IMR-90 (cell line): ENCODE data around the gene KAT7. TPM values are rescaled to one million over a fixed set of nuclear protein-coding genes. Genes with fewer than 3 reads are reported as not detected.
A peak's percentile ranks its signal among the peaks of the same experiment; 100 is the strongest.

ENCODE experiments used
- ATAC-seq: fragments of 200-7000 bp; cut with Tn5 transposase; 2 replicates; pipeline ENCODE4 v1.9.1; 2020; ENCODE audit warnings: low read depth, mild to moderate bottlenecking, moderate library complexity
- BruUV-seq: library from RNA; stranded (reverse); fragments of 400-500 nt; replicated peaks from 2 replicates; lab custom pipeline; 2021; lab: Mats Ljungman, UMichigan
- CTCF ChIA-PET: fragments of 300-600 bp; formaldehyde crosslinking; extraction: SDS; loops from one replicate; lab custom pipeline; 2021; ENCODE audit warnings: antibody characterized with exemption; lab: Yijun Ruan, JAX
- POLR2A ChIA-PET: fragments of 300-600 bp; sonication (Branson Sonifier 250); formaldehyde crosslinking; loops from one replicate; lab custom pipeline; 2022; ENCODE audit warnings: antibody characterized with exemption; ENCODE audit not compliant: unreplicated experiment; lab: Charles Lee
- DNase-seq: peaks from one replicate; pipeline ENCODE4 v3.0.0; 2013
- H2AFZ ChIP-seq: replicated peaks from 2 replicates; pipeline ENCODE3; 2013; ENCODE audit warnings: low read length, mild to moderate bottlenecking; ENCODE audit not compliant: poor library complexity
- H2AK5ac ChIP-seq: 2 replicates; pipeline ENCODE4 v1.6.1; 2013; ENCODE audit warnings: low read depth, low read length, inconsistent platforms
- H2AK9ac ChIP-seq: replicated peaks from 2 replicates; pipeline ENCODE3; 2013; ENCODE audit warnings: mild to moderate bottlenecking, low read depth, low read length, moderate library complexity; ENCODE audit not compliant: poor library complexity
- H2BK120ac ChIP-seq: 2 replicates; pipeline ENCODE4 v1.6.1; 2013; ENCODE audit warnings: low read depth, low read length, inconsistent platforms
- H2BK15ac ChIP-seq: 3 replicates; pipeline ENCODE4 v1.6.1; 2013; ENCODE audit warnings: low read depth, low read length, inconsistent platforms
- H2BK20ac ChIP-seq: 2 replicates; pipeline ENCODE4 v1.6.1; 2013; ENCODE audit warnings: low read depth, mild to moderate bottlenecking, inconsistent platforms, low read length, moderate library complexity
- H2BK5ac ChIP-seq: 2 replicates; pipeline ENCODE4 v1.6.1; 2013; ENCODE audit warnings: mild to moderate bottlenecking, low read depth, low read length, inconsistent platforms; ENCODE audit not compliant: poor library complexity, severe bottlenecking
- H3K14ac ChIP-seq: replicated peaks from 2 replicates; pipeline ENCODE4 v1.6.1; 2013; ENCODE audit warnings: low read depth, low read length, inconsistent platforms
- H3K18ac ChIP-seq: 2 replicates; pipeline ENCODE4 v1.6.1; 2013; ENCODE audit warnings: low read depth, low read length, control low read depth
- H3K23ac ChIP-seq: 2 replicates; pipeline ENCODE4 v1.6.1; 2013; ENCODE audit warnings: low read depth, low read length, inconsistent platforms
- H3K27ac ChIP-seq: 2 replicates; pipeline ENCODE4 v1.5.1; 2013; ENCODE audit warnings: mild to moderate bottlenecking, control low read depth, low read length; ENCODE audit not compliant: insufficient read depth
- H3K27me3 ChIP-seq: 2 replicates; pipeline ENCODE4 v1.6.1; 2013; ENCODE audit warnings: low read length; ENCODE audit not compliant: control insufficient read depth, insufficient read depth
- H3K36me3 ChIP-seq: 2 replicates; pipeline ENCODE4 v1.6.1; 2013; ENCODE audit warnings: low read length, mixed read lengths; ENCODE audit not compliant: control insufficient read depth, insufficient read depth
- H3K4ac ChIP-seq: 2 replicates; pipeline ENCODE4 v1.6.1; 2013; ENCODE audit warnings: low read depth, low read length, inconsistent platforms
- H3K4me1 ChIP-seq: 2 replicates; pipeline ENCODE4 v1.6.1; 2013; ENCODE audit warnings: low read length, mixed read lengths; ENCODE audit not compliant: control insufficient read depth, insufficient read depth
- H3K4me2 ChIP-seq: 2 replicates; pipeline ENCODE4 v1.6.1; 2013; ENCODE audit warnings: low read depth, mild to moderate bottlenecking, control low read depth, low read length, moderate library complexity
- H3K4me3 ChIP-seq: 2 replicates; pipeline ENCODE4 v1.5.1; 2013; ENCODE audit warnings: low read depth, mild to moderate bottlenecking, control low read depth, low read length, moderate library complexity; ENCODE audit not compliant: insufficient read depth
- H3K56ac ChIP-seq: 2 replicates; pipeline ENCODE4 v1.6.1; 2013; ENCODE audit warnings: low read length, inconsistent platforms; ENCODE audit not compliant: insufficient read depth; ENCODE audit errors: extremely low read depth
- H3K79me1 ChIP-seq, 2 experiments: 2 replicates each; pipeline ENCODE4 v1.6.1; 2013; ENCODE audit warnings: low read length in 2 of 2, inconsistent platforms in 1 of 2, low read depth in 1 of 2
- H3K9ac ChIP-seq: 2 replicates; pipeline ENCODE4 v1.6.1; 2013; ENCODE audit warnings: low read depth, low read length, control low read depth
- H3K9me1 ChIP-seq: 2 replicates; pipeline ENCODE4 v1.6.1; 2013; ENCODE audit warnings: low read length, inconsistent platforms; ENCODE audit not compliant: insufficient read depth
- H3K9me3 ChIP-seq: 2 replicates; pipeline ENCODE4 v1.6.1; 2013; ENCODE audit warnings: low read length; ENCODE audit not compliant: control insufficient read depth, insufficient read depth
- H4K20me1 ChIP-seq: 2 replicates; pipeline ENCODE4 v1.6.1; 2013; ENCODE audit warnings: low read length, inconsistent platforms; ENCODE audit not compliant: insufficient read depth
- H4K5ac ChIP-seq: 2 replicates; pipeline ENCODE4 v1.6.1; 2013; ENCODE audit warnings: mild to moderate bottlenecking, low read depth, low read length, control low read depth
- H4K8ac ChIP-seq, 2 experiments: 2 replicates each; pipeline ENCODE4 v1.6.1; 2013; ENCODE audit warnings: low read depth in 2 of 2, low read length in 2 of 2, control low read depth in 1 of 2, inconsistent platforms in 1 of 2
- H4K91ac ChIP-seq: 2 replicates; pipeline ENCODE4 v1.6.1; 2013; ENCODE audit warnings: low read depth, low read length, inconsistent platforms; ENCODE audit not compliant: insufficient read depth
- BHLHE40 ChIP-seq: fragments of 150-350 bp; IDR thresholded peaks from 2 replicates; pipeline ENCODE4 v1.6.1; 2016; ENCODE audit warnings: mild to moderate bottlenecking, low read depth, low read length
- CEBPB ChIP-seq: IDR thresholded peaks from 2 replicates; pipeline ENCODE4 v1.6.1; 2012; ENCODE audit warnings: low read depth, low read length, improper control_type of control experiment
- CHD1 ChIP-seq: IDR thresholded peaks from 2 replicates; pipeline ENCODE4 v1.6.1; 2012; ENCODE audit warnings: low read depth, low read length, improper control_type of control experiment
- CTCF ChIP-seq: conservative IDR thresholded peaks from 2 replicates; pipeline ENCODE4 v1.5.1; 2012; ENCODE audit warnings: mild to moderate bottlenecking, low read depth, low read length, improper control_type of control experiment
- ELK1 ChIP-seq: fragments of 150-350 bp; IDR thresholded peaks from 2 replicates; pipeline ENCODE4 v1.6.1; 2016; ENCODE audit warnings: low read depth, mild to moderate bottlenecking, low read length, moderate library complexity, borderline replicate concordance
- FOS ChIP-seq: fragments of 150-350 bp; IDR thresholded peaks from 2 replicates; pipeline ENCODE4 v1.6.1; 2016; ENCODE audit warnings: low read depth, low read length
- MAFK ChIP-seq: IDR thresholded peaks from 2 replicates; pipeline ENCODE4 v1.6.1; 2012; ENCODE audit warnings: low read depth, low read length, improper control_type of control experiment
- MAZ ChIP-seq: IDR thresholded peaks from 2 replicates; pipeline ENCODE4 v1.6.1; 2012; ENCODE audit warnings: low read depth, mild to moderate bottlenecking, low read length, improper control_type of control experiment, moderate library complexity, borderline replicate concordance
- MXI1 ChIP-seq: IDR thresholded peaks from 2 replicates; pipeline ENCODE4 v1.6.1; 2012; ENCODE audit warnings: low read depth, mild to moderate bottlenecking, low read length, moderate library complexity, borderline replicate concordance
- NFE2L2 ChIP-seq: fragments of 150-350 bp; IDR thresholded peaks from 2 replicates; pipeline ENCODE4 v1.6.1; 2016; ENCODE audit warnings: low read depth, mild to moderate bottlenecking, low read length
- POLR2A ChIP-seq: IDR thresholded peaks from 2 replicates; pipeline ENCODE4 v1.6.1; 2012; ENCODE audit warnings: mild to moderate bottlenecking, low read depth, low read length
- RAD21 ChIP-seq: IDR thresholded peaks from 2 replicates; pipeline ENCODE4 v1.6.1; 2012; ENCODE audit warnings: low read length, improper control_type of control experiment
- RCOR1 ChIP-seq: IDR thresholded peaks from 2 replicates; pipeline ENCODE4 v1.6.1; 2012; ENCODE audit warnings: mild to moderate bottlenecking, low read length, improper control_type of control experiment; ENCODE audit not compliant: insufficient replicate concordance
- RFX5 ChIP-seq: IDR thresholded peaks from 2 replicates; pipeline ENCODE4 v1.8.0; 2012; ENCODE audit warnings: low read depth, mild to moderate bottlenecking, low read length, moderate library complexity
- SMC3 ChIP-seq: fragments of 150-350 bp; IDR thresholded peaks from 2 replicates; pipeline ENCODE4 v1.6.1; 2016; ENCODE audit warnings: low read depth, mild to moderate bottlenecking, antibody characterized with exemption, low read length, moderate library complexity
- USF2 ChIP-seq: fragments of 150-350 bp; IDR thresholded peaks from 2 replicates; pipeline ENCODE4 v1.6.1; 2017; ENCODE audit warnings: mild to moderate bottlenecking, antibody characterized with exemption, low read length, low read depth
- WGBS, 2 experiments: methylation state at CpG; one replicate each; pipeline versions ENCODE4 v1.1.5 to v1.1.7; 2013; ENCODE audit warnings: missing lambda C conversion rate in 2 of 2; ENCODE audit not compliant: insufficient read length in 1 of 2; ENCODE audit errors: extremely low coverage in 2 of 2; 5-methylcytosine and 5-hydroxymethylcytosine counted together
- dilution Hi-C: fragments of 300-500 bp; cut with HindIII; formaldehyde crosslinking; loops from one replicate; pipeline ENCODE4 v1.14.3; 2018; ENCODE audit warnings: low sequenced_read_pairs; ENCODE audit not compliant: unreplicated experiment
- in situ Hi-C: fragments of 300-500 bp; cut with MboI; formaldehyde crosslinking; loops from 3 replicates; pipeline ENCODE4 v1.14.3; 2019; ENCODE audit warnings: low sequenced_read_pairs, inconsistent platforms, mixed read lengths
- intact Hi-C: fragments of 100-400 bp; cut with micrococcal nuclease; formaldehyde crosslinking; loops from 2 replicates; pipeline ENCODE4 v1.10.0; 2022
- polyA plus RNA-seq, 3 experiments: library from polyadenylated mRNA; depleted of rRNA; stranded (reverse); fragments of >200 nt; gene quantifications; 2 replicates each; pipeline ENCODE4 v1.2.3, GENCODE V29; 2012; ENCODE audit warnings: low replicate concordance in 1 of 3
- total RNA-seq: library from RNA; depleted of rRNA; stranded (reverse); fragments of >200 nt; gene quantifications from 2 replicates; pipeline ENCODE4 v1.2.3, GENCODE V29; 2012

KAT7 gene
- total and polyA plus RNA-seq, 2 of the 4 experiments (the other 2 are of a cell fraction) = 16.9 to 21.9 TPM

GRCh38 chr17:49825645-49826044 lies 37.2 kb downstream of the KAT7 start:
- peak; percentile 62 for DNase-seq
- no TSS peak for BruUV-seq

More at GRCh38 chr17:49825645-49826044, 37.2 kb downstream of the KAT7 start:
- Histone ChIP-seq H3K9me1 (peaks cover 8% of the 10 kb centered on the region; the same call in 1 of the 2 replicates), H3K56ac (no peak overlapping the region), H4K5ac (no peak overlapping the region), H2BK15ac (no peak overlapping the region), H3K9me3 (no peaks in the 10 kb centered on the region), H2AK9ac (no peak overlapping the region), H3K18ac (peak overlapping the region; percentile 16; the same call in 1 of the 2 replicates), H3K4ac (no peak overlapping the region), H4K8ac (no peak overlapping the region), H3K9ac (no peak overlapping the region), H3K4me2 (no peak overlapping the region), H3K79me1 (peaks cover 0 to 30% of the 10 kb centered on the region in 2 experiments; a peak in 2 of 4 replicates), H4K91ac (no peak overlapping the region), H3K27me3 (no peaks in the 10 kb centered on the region), H3K27ac (no peak overlapping the region), H2AFZ (no peak overlapping the region), H2BK20ac (peak overlapping the region; percentile 29; the same call in 1 of the 2 replicates), H3K4me3 (no peak overlapping the region), H2BK5ac (peak overlapping the region; percentile 16), H3K23ac (no peak overlapping the region), H2AK5ac (no peak overlapping the region), H3K14ac (no peak overlapping the region), H3K4me1 (peaks cover 9% of the 10 kb centered on the region), H2BK120ac (no peak overlapping the region), H3K36me3 (peaks cover 38% of the 10 kb centered on the region), H4K20me1 (peaks cover 7% of the 10 kb centered on the region; the same call in 1 of the 2 replicates)
- dilution Hi-C loops = no loop called here
- ChIA-PET POLR2A (no interaction called here), CTCF (no interaction called here)
- no CpG with 5 or more reads among the region's 2 CpGs for WGBS, 2 experiments
- intact Hi-C loops = no loop called here
- peak; percentile 57 for ATAC-seq
- no peak for TF ChIP-seq BHLHE40
- no peak for TF ChIP-seq MXI1
- no peak for TF ChIP-seq USF2
- no peak for TF ChIP-seq RAD21
- TF ChIP-seq NFE2L2 = no peak
- TF ChIP-seq ELK1 = no peak
- no peak for TF ChIP-seq CEBPB
- TF ChIP-seq FOS = no peak
- TF ChIP-seq MAZ = no peak
- TF ChIP-seq POLR2A = no peak
- no peak for TF ChIP-seq CHD1
- no peak for TF ChIP-seq SMC3
- TF ChIP-seq MAFK = no peak
- no peak for TF ChIP-seq RFX5
- TF ChIP-seq CTCF = no peak
- no peak for TF ChIP-seq RCOR1
- in situ Hi-C loops = no loop called here
